ENCODE data around the gene HOOK1. TPM values are rescaled to one million over a fixed set of nuclear protein-coding genes. Genes with fewer than 3 reads are reported as not detected.
A peak's percentile ranks its signal among the peaks of the same experiment; 100 is the strongest.

HOOK1 gene
- polyA plus RNA-seq, 1 donor (not counting 4 experiments of a cell fraction or from before 2014, with no cell fraction given): 12.7 TPM

- no peak overlapping the region for H2AFZ ChIP-seq (ENCODE audit: control insufficient read depth, low read length)
- FAIRE-seq (no peak), DNase-seq (ENCODE audit: low read depth, low spot score) (no peak)
- no peaks in the 10 kb centered on the region for H3K36me3 ChIP-seq (ENCODE audit: control insufficient read depth in 2 of 2, extremely low read depth in 1 of 2, insufficient read depth in 2 of 2, low read length in 2 of 2)
- H3K27ac ChIP-seq (ENCODE audit: control insufficient read depth, insufficient read depth, low read length): no peak overlapping the region
- H3K9me1 ChIP-seq (ENCODE audit: control insufficient read depth, extremely low read depth, insufficient read depth, low read length): no peaks in the 10 kb centered on the region
- no peaks in the 10 kb centered on the region for H3K4me1 ChIP-seq (ENCODE audit: control insufficient read depth, extremely low read depth, insufficient read depth, low read length)
- no peaks in the 10 kb centered on the region for H3K79me2 ChIP-seq (ENCODE audit: control insufficient read depth, insufficient read depth, low read length)
- no peak overlapping the region for H3K4me3 ChIP-seq (ENCODE audit: control insufficient read depth in 2 of 3, extremely low read depth in 1 of 3, insufficient read depth in 2 of 3, low read depth in 1 of 3, low read length in 3 of 3)
- TF ChIP-seq CTCF (optimal IDR thresholded peaks at IDR 0.05 in 1 of 3, IDR thresholded peaks at IDR 0.05 in 1 of 3, conservative IDR thresholded peaks at IDR 0.05 in 1 of 3; ENCODE audit: extremely low read depth in 1 of 3, insufficient read depth in 2 of 3, low read length in 3 of 3): no peak
- TF ChIP-seq EZH2 (IDR thresholded peaks at IDR 0.05; ENCODE audit: low read length): no peak
- H3K9ac ChIP-seq (ENCODE audit: control insufficient read depth, extremely low read depth, insufficient read depth, low read length): no peak overlapping the region
- no peaks in the 10 kb centered on the region for H4K20me1 ChIP-seq (ENCODE audit: control insufficient read depth, extremely low read depth, insufficient read depth, low read length)
- no peaks in the 10 kb centered on the region for H3K9me3 ChIP-seq (ENCODE audit: control insufficient read depth, low read depth, low read length)
- no peak overlapping the region for H3K4me2 ChIP-seq (ENCODE audit: control insufficient read depth, extremely low read depth, insufficient read depth, low read depth, low read length)
- dilution Hi-C loops (cut with MboI; ENCODE audit: extremely low pct_ligation_motif_present, low sequenced_read_pairs): no loop called here
- H3K27me3 ChIP-seq (ENCODE audit: control insufficient read depth, extremely low read depth, insufficient read depth, low read length): no peaks in the 10 kb centered on the region
Observed at GRCh38 chr1:59805554-59805953, 9.2 kb upstream of the HOOK1 start.

- Histone ChIP-seq H3K4me3 (ENCODE audit: control insufficient read depth in 2 of 3, extremely low read depth in 1 of 3, insufficient read depth in 2 of 3, low read depth in 1 of 3, low read length in 3 of 3) (peak overlapping the region; percentile 67 to 91 (median 81)), H3K79me2 (ENCODE audit: control insufficient read depth, insufficient read depth, low read length) (peaks cover 2% of the 10 kb centered on the region), H3K4me1 (ENCODE audit: control insufficient read depth, extremely low read depth, insufficient read depth, low read length) (peaks cover 12% of the 10 kb centered on the region), H3K27ac (ENCODE audit: control insufficient read depth, insufficient read depth, low read length) (peak overlapping the region; percentile 40), H3K9ac (ENCODE audit: control insufficient read depth, extremely low read depth, insufficient read depth, low read length) (peak overlapping the region; percentile 33), H3K36me3 (ENCODE audit: control insufficient read depth in 2 of 2, extremely low read depth in 1 of 2, insufficient read depth in 2 of 2, low read length in 2 of 2) (no peaks in the 10 kb centered on the region), H3K4me2 (ENCODE audit: control insufficient read depth, extremely low read depth, insufficient read depth, low read depth, low read length) (peak overlapping the region; percentile 54), H4K20me1 (ENCODE audit: control insufficient read depth, extremely low read depth, insufficient read depth, low read length) (no peaks in the 10 kb centered on the region), H2AFZ (ENCODE audit: control insufficient read depth, low read length) (peak overlapping the region; percentile 76), H3K9me3 (ENCODE audit: control insufficient read depth, low read depth, low read length) (no peaks in the 10 kb centered on the region), H3K9me1 (ENCODE audit: control insufficient read depth, extremely low read depth, insufficient read depth, low read length) (no peaks in the 10 kb centered on the region), H3K27me3 (ENCODE audit: control insufficient read depth, extremely low read depth, insufficient read depth, low read length) (no peaks in the 10 kb centered on the region)
- peak; percentile 92 for FAIRE-seq
- peak; percentile 94 for DNase-seq (ENCODE audit: low read depth, low spot score)
- dilution Hi-C loops (cut with MboI; ENCODE audit: extremely low pct_ligation_motif_present, low sequenced_read_pairs): no loop called here
- TF ChIP-seq CTCF (optimal IDR thresholded peaks at IDR 0.05 in 1 of 3, IDR thresholded peaks at IDR 0.05 in 1 of 3, conservative IDR thresholded peaks at IDR 0.05 in 1 of 3; ENCODE audit: extremely low read depth in 1 of 3, insufficient read depth in 2 of 3, low read length in 3 of 3): no peak
- no peak for TF ChIP-seq EZH2 (IDR thresholded peaks at IDR 0.05; ENCODE audit: low read length)
Observed at GRCh38 chr1:59814180-59814900, 409 bp upstream of the HOOK1 start.

Measured in keratinocyte (primary cell).